Measurements from ENCODE around the gene SIPA1L3.
A peak's percentile ranks its signal among the peaks of the same experiment; 100 is the strongest.
"Not testable (repeated sequence)": the region's sequence is repeated elsewhere in the genome, so short reads cannot be mapped to it uniquely, and the experiment has no call there.

The SIPA1L3 gene

GRCh38 chr19:38227287-38228004, 320.4 kb downstream of the SIPA1L3 start:
- peaks cover 6% of the 10 kb centered on the region for H3K4me1 ChIP-seq (ENCODE audit: control insufficient read depth, insufficient read depth, low read length, poor library complexity, severe bottlenecking)
- no peak overlapping the region for H3K27ac ChIP-seq (ENCODE audit: low read depth, low read length, severe bottlenecking)
- H3K9me3 ChIP-seq (ENCODE audit: control insufficient read depth, low read length), result no peaks in the 10 kb centered on the region
- no peak overlapping the region for H3K4me3 ChIP-seq (ENCODE audit: extremely low read depth, insufficient read depth, low read length, poor library complexity, severe bottlenecking)
- 52 to 57% methylated on average over 9 to 10 of the region's 11 CpGs for WGBS, 2 experiments (ENCODE audit: insufficient coverage in 2 of 2)
- no peaks in the 10 kb centered on the region for H3K36me3 ChIP-seq (ENCODE audit: control insufficient read depth, insufficient read depth, low read length)

GRCh38 chr19:38228005-38228377, 321.0 kb downstream of the SIPA1L3 start:
- Histone ChIP-seq H3K9me3 (ENCODE audit: control insufficient read depth, low read length) (no peaks in the 10 kb centered on the region), H3K27ac (ENCODE audit: low read depth, low read length, severe bottlenecking) (no peak overlapping the region), H3K36me3 (ENCODE audit: control insufficient read depth, insufficient read depth, low read length) (no peaks in the 10 kb centered on the region), H3K4me1 (ENCODE audit: control insufficient read depth, insufficient read depth, low read length, poor library complexity, severe bottlenecking) (peaks cover 6% of the 10 kb centered on the region), H3K4me3 (ENCODE audit: extremely low read depth, insufficient read depth, low read length, poor library complexity, severe bottlenecking) (no peak overlapping the region)
- WGBS, 2 experiments (ENCODE audit: insufficient coverage in 2 of 2), result 15 to 27% methylated on average over 3 to 8 of the region's 16 CpGs

GRCh38 chr19:38228491-38229439, 321.8 kb downstream of the SIPA1L3 start:
- no peaks in the 10 kb centered on the region for H3K9me3 ChIP-seq (ENCODE audit: control insufficient read depth, low read length)
- WGBS, 2 experiments (ENCODE audit: insufficient coverage in 2 of 2), result 0% methylated on average over 43 to 53 of the region's 80 CpGs
- H3K36me3 ChIP-seq (ENCODE audit: control insufficient read depth, insufficient read depth, low read length), result no peaks in the 10 kb centered on the region
- H3K4me3 ChIP-seq (ENCODE audit: extremely low read depth, insufficient read depth, low read length, poor library complexity, severe bottlenecking), result peak overlapping the region; percentile 40
- H3K27ac ChIP-seq (ENCODE audit: low read depth, low read length, severe bottlenecking), result no peak overlapping the region
- H3K4me1 ChIP-seq (ENCODE audit: control insufficient read depth, insufficient read depth, low read length, poor library complexity, severe bottlenecking), result peaks cover 6% of the 10 kb centered on the region

DNA sequence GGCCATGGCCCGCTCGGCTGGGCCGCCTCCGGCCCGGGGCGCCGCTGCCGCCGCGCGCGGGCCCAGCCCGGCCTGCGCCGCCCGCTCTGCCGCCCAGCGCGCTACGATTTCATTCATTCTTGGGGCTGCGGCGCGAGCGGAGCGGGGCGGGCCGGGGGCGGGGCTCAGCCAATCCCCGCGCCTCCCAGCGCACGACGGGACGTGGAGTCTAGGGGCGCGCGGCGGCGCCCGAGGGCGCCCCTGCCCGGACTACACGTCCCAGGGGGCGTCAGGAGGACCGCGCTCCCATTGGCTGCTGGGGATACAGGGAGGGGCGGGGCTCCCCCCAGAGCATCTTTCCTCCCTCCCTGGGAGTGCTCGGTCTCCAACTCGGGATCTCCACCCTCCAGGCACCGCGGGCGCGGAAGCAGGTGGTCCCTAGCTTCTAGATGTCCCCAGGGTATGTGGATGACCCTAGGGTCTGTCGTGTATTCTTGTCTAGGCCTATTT, 322.6 kb downstream of the SIPA1L3 start:
- no peak overlapping the region for H3K27ac ChIP-seq (ENCODE audit: low read depth, low read length, severe bottlenecking)

GRCh38 chr19:38230506-38231133, 323.6 kb downstream of the SIPA1L3 start:
- H3K36me3 ChIP-seq (ENCODE audit: control insufficient read depth, insufficient read depth, low read length); H3K9me3 ChIP-seq (ENCODE audit: control insufficient read depth, low read length); H3K27ac ChIP-seq (ENCODE audit: low read depth, low read length, severe bottlenecking); H3K4me3 ChIP-seq (ENCODE audit: extremely low read depth, insufficient read depth, low read length, poor library complexity, severe bottlenecking); H3K4me1 ChIP-seq (ENCODE audit: control insufficient read depth, insufficient read depth, low read length, poor library complexity, severe bottlenecking): not testable (repeated sequence)
- WGBS, 2 experiments (ENCODE audit: insufficient coverage in 2 of 2), result 60 to 83% methylated on average over 1 to 2 of the region's 3 CpGs

More for the DNA sequence above, 322.6 kb downstream of the SIPA1L3 start:
- peak overlapping the region; percentile 40 for H3K4me3 ChIP-seq (ENCODE audit: extremely low read depth, insufficient read depth, low read length, poor library complexity, severe bottlenecking)
- peaks cover 6% of the 10 kb centered on the region for H3K4me1 ChIP-seq (ENCODE audit: control insufficient read depth, insufficient read depth, low read length, poor library complexity, severe bottlenecking)
- H3K36me3 ChIP-seq (ENCODE audit: control insufficient read depth, insufficient read depth, low read length), result no peaks in the 10 kb centered on the region
- H3K9me3 ChIP-seq (ENCODE audit: control insufficient read depth, low read length), result no peaks in the 10 kb centered on the region
- 0% methylated on average over 31 to 41 of the region's 54 CpGs for WGBS, 2 experiments (ENCODE audit: insufficient coverage in 2 of 2)

- 76 to 84% methylated on average over 4 to 5 of the region's 7 CpGs for WGBS, 2 experiments (ENCODE audit: insufficient coverage in 2 of 2)
- H3K4me1 ChIP-seq (ENCODE audit: control insufficient read depth, insufficient read depth, low read length, poor library complexity, severe bottlenecking), result peaks cover 6% of the 10 kb centered on the region
- H3K9me3 ChIP-seq (ENCODE audit: control insufficient read depth, low read length), result no peaks in the 10 kb centered on the region
- no peaks in the 10 kb centered on the region for H3K36me3 ChIP-seq (ENCODE audit: control insufficient read depth, insufficient read depth, low read length)
- H3K27ac ChIP-seq (ENCODE audit: low read depth, low read length, severe bottlenecking), result no peak overlapping the region
- H3K4me3 ChIP-seq (ENCODE audit: extremely low read depth, insufficient read depth, low read length, poor library complexity, severe bottlenecking), result no peak overlapping the region
These were observed 324.9 kb downstream of the SIPA1L3 start for GRCh38 chr19:38231918-38232317.

GRCh38 chr19:38233740-38234251, 326.8 kb downstream of the SIPA1L3 start:
- H3K9me3 ChIP-seq (ENCODE audit: control insufficient read depth, low read length), result no peaks in the 10 kb centered on the region
- H3K27ac ChIP-seq (ENCODE audit: low read depth, low read length, severe bottlenecking), result no peak overlapping the region
- peaks cover 3% of the 10 kb centered on the region for H3K4me1 ChIP-seq (ENCODE audit: control insufficient read depth, insufficient read depth, low read length, poor library complexity, severe bottlenecking)
- no peak overlapping the region for H3K4me3 ChIP-seq (ENCODE audit: extremely low read depth, insufficient read depth, low read length, poor library complexity, severe bottlenecking)
- 17 to 29% methylated on average over 6 to 7 of the region's 7 CpGs for WGBS, 2 experiments (ENCODE audit: insufficient coverage in 2 of 2)
- H3K36me3 ChIP-seq (ENCODE audit: control insufficient read depth, insufficient read depth, low read length), result no peaks in the 10 kb centered on the region

DNA sequence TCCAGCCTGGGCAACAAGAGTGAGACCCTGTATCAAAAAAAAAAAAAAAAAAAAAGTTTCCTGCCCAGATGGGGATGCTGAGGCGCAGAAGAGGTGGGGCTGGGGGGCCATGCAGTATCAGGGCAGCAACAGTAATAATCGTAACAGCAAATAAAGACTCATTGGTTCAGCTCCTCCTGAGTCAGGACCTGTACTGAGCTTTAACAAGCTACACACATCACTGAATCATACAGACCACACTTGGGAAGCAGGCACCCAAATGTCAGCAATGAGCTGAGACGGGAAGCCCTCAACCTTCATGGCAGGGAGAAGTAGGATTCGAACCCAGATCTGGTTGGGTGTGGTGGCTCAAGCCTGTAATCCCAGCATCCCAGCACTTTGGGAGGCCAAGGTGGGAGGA, 327.6 kb downstream of the SIPA1L3 start:
- Histone ChIP-seq H3K4me3 (ENCODE audit: extremely low read depth, insufficient read depth, low read length, poor library complexity, severe bottlenecking) (no peak overlapping the region), H3K27ac (ENCODE audit: low read depth, low read length, severe bottlenecking) (no peak overlapping the region), H3K9me3 (ENCODE audit: control insufficient read depth, low read length) (no peaks in the 10 kb centered on the region), H3K36me3 (ENCODE audit: control insufficient read depth, insufficient read depth, low read length) (no peaks in the 10 kb centered on the region), H3K4me1 (ENCODE audit: control insufficient read depth, insufficient read depth, low read length, poor library complexity, severe bottlenecking) (no peaks in the 10 kb centered on the region)
- 86 to 100% methylated on average over 2 to 4 of the region's 4 CpGs for WGBS, 2 experiments (ENCODE audit: insufficient coverage in 2 of 2)

GRCh38 chr19:38239816-38240215, 332.8 kb downstream of the SIPA1L3 start:
- 89 to 92% methylated on average over 6 to 7 of the region's 8 CpGs for WGBS, 2 experiments (ENCODE audit: insufficient coverage in 2 of 2)
- Histone ChIP-seq H3K4me3 (ENCODE audit: extremely low read depth, insufficient read depth, low read length, poor library complexity, severe bottlenecking) (no peak overlapping the region), H3K9me3 (ENCODE audit: control insufficient read depth, low read length) (no peaks in the 10 kb centered on the region), H3K27ac (ENCODE audit: low read depth, low read length, severe bottlenecking) (no peak overlapping the region), H3K4me1 (ENCODE audit: control insufficient read depth, insufficient read depth, low read length, poor library complexity, severe bottlenecking) (no peaks in the 10 kb centered on the region), H3K36me3 (ENCODE audit: control insufficient read depth, insufficient read depth, low read length) (no peaks in the 10 kb centered on the region)

- H3K4me3 ChIP-seq (ENCODE audit: extremely low read depth, insufficient read depth, low read length, poor library complexity, severe bottlenecking), result no peak overlapping the region
- no peaks in the 10 kb centered on the region for H3K9me3 ChIP-seq (ENCODE audit: control insufficient read depth, low read length)
- 79 to 85% methylated on average over 6 to 12 of the region's 15 CpGs for WGBS, 2 experiments (ENCODE audit: insufficient coverage in 2 of 2)
- H3K36me3 ChIP-seq (ENCODE audit: control insufficient read depth, insufficient read depth, low read length), result no peaks in the 10 kb centered on the region
- H3K4me1 ChIP-seq (ENCODE audit: control insufficient read depth, insufficient read depth, low read length, poor library complexity, severe bottlenecking), result peaks cover 6% of the 10 kb centered on the region
- H3K27ac ChIP-seq (ENCODE audit: low read depth, low read length, severe bottlenecking), result no peak overlapping the region
These were observed 336.3 kb downstream of the SIPA1L3 start for GRCh38 chr19:38243279-38243673.
